Panc1 (cell line): ENCODE data around the gene QARS1. TPM values are rescaled to one million over a fixed set of nuclear protein-coding genes. Genes with fewer than 3 reads are reported as not detected.

Experiments used
- ATAC-seq: fragments of 200-7000 bp; cut with Tn5 transposase; 2 replicates; pipeline ENCODE4 v1.9.1; 2020; ENCODE audit warnings: mild to moderate bottlenecking, moderate library complexity
- BruUV-seq: library from RNA; stranded (reverse); fragments of 400-500 nt; replicated peaks from 2 replicates; lab custom pipeline; 2021; lab: Mats Ljungman, UMichigan
- CTCF ChIA-PET: fragments of 300-600 bp; sonication (Branson Sonifier 250); formaldehyde crosslinking; loops from one replicate; lab custom pipeline; 2022; ENCODE audit warnings: antibody characterized with exemption; lab: Charles Lee
- POLR2A ChIA-PET: fragments of 300-600 bp; sonication (Branson Sonifier 250); formaldehyde crosslinking; loops from one replicate; lab custom pipeline; 2022; ENCODE audit warnings: antibody characterized with exemption; lab: Charles Lee
- DNase-seq: peaks from one replicate; pipeline ENCODE4 v3.0.0-alpha.2; 2010; ENCODE audit warnings: low read depth, low spot score
- H3K27ac ChIP-seq: 2 replicates; pipeline ENCODE4 v1.5.1; 2011; ENCODE audit warnings: mild to moderate bottlenecking, low read length, inconsistent platforms
- H3K27me3 ChIP-seq: fragments of 200-500 bp; sonication (Bioruptor generic); 2 replicates; pipeline ENCODE4 v1.6.0; 2014; ENCODE audit warnings: low read length, inconsistent platforms; ENCODE audit not compliant: control insufficient read depth, insufficient read depth
- H3K36me3 ChIP-seq: fragments of 200-500 bp; sonication (Bioruptor generic); 2 replicates; pipeline ENCODE4 v1.5.1; 2014; ENCODE audit warnings: inconsistent platforms, mild to moderate bottlenecking, low read length, moderate library complexity; ENCODE audit not compliant: control insufficient read depth, insufficient read depth
- H3K4me1 ChIP-seq: 2 replicates; pipeline ENCODE4 v1.5.1; 2011; ENCODE audit warnings: inconsistent platforms, mild to moderate bottlenecking, low read length, moderate library complexity; ENCODE audit not compliant: control insufficient read depth, insufficient read depth
- H3K4me3 ChIP-seq, 2 experiments: 2 replicates each; pipeline ENCODE4 v1.5.1; 2011 to 2012; ENCODE audit warnings: low read depth in 2 of 2, low read length in 2 of 2, mild to moderate bottlenecking in 2 of 2, inconsistent platforms in 1 of 2, moderate library complexity in 1 of 2
- H3K9me3 ChIP-seq: fragments of 200-500 bp; sonication (Bioruptor generic); 2 replicates; pipeline ENCODE4 v1.5.1; 2014; ENCODE audit warnings: low read depth, mild to moderate bottlenecking, inconsistent platforms, low read length, moderate library complexity; ENCODE audit not compliant: control insufficient read depth, insufficient read depth
- CTCF ChIP-seq: fragments of 450-650 bp; IDR thresholded peaks from 2 replicates; pipeline ENCODE4 v1.5.1; 2017; ENCODE audit warnings: mild to moderate bottlenecking
- POLR2AphosphoS5 ChIP-seq: IDR thresholded peaks from 2 replicates; pipeline ENCODE4 v1.6.1; 2012; ENCODE audit warnings: mild to moderate bottlenecking, low read depth, low read length, moderate library complexity
- REST ChIP-seq, 2 experiments: IDR thresholded peaks; 2 replicates each; pipeline ENCODE4 v1.6.1; 2011 to 2012; ENCODE audit warnings: low read depth in 2 of 2, control low read depth in 1 of 2, low read length in 1 of 2, mild to moderate bottlenecking in 1 of 2, moderate library complexity in 1 of 2; ENCODE audit not compliant: insufficient read depth in 1 of 2
- SIN3A ChIP-seq: IDR thresholded peaks from 2 replicates; pipeline ENCODE4 v1.6.1; 2012; ENCODE audit warnings: low read depth, mild to moderate bottlenecking, low read length, moderate library complexity, borderline replicate concordance; ENCODE audit not compliant: insufficient read depth
- TCF7L2 ChIP-seq: IDR thresholded peaks from 2 replicates; pipeline ENCODE4 v1.6.1; 2011; ENCODE audit warnings: mild to moderate bottlenecking, low read depth, low read length, inconsistent platforms
- in situ Hi-C: cut with HindIII; loops from 2 replicates; pipeline ENCODE4 v1.10.0; 2016; ENCODE audit warnings: low sequenced_read_pairs, low pct_unique_long_range_greater_than_20kb
- intact Hi-C: fragments of 100-400 bp; cut with micrococcal nuclease; formaldehyde crosslinking; loops from one replicate; pipeline ENCODE4 v1.10.0; 2022; ENCODE audit not compliant: unreplicated experiment
- total RNA-seq: library from RNA; stranded (reverse); gene quantifications from one replicate; pipeline ENCODE4 v1.2.1, GENCODE V29; 2021; ENCODE audit not compliant: unreplicated experiment

The QARS1 gene
- total RNA-seq, 1 experiment from 2014 or later, result 186 TPM

GRCh38 chr3:49140080-49140479 lies 35.5 kb upstream of the QARS1 start:
- Histone ChIP-seq H3K4me3 (no peak overlapping the region), H3K27me3 (no peaks in the 10 kb centered on the region), H3K27ac (no peak overlapping the region), H3K9me3 (no peaks in the 10 kb centered on the region), H3K4me1 (peaks cover 2% of the 10 kb centered on the region; the same call in 1 of the 2 replicates), H3K36me3 (no peaks in the 10 kb centered on the region)
- BruUV-seq, result no TSS peak
- POLR2A ChIA-PET, result no interaction called here
- ATAC-seq (no peak), DNase-seq (no peak)
- CTCF ChIA-PET, result interaction anchor here (0.7 kb wide), 1 partner anchor 19 kb away, joined by 3 read pairs; no protein-coding TSS in a partner anchor
- TF ChIP-seq POLR2AphosphoS5 (no peak), CTCF (no peak), REST (IDR thresholded peaks at IDR 0.05; ENCODE audit: insufficient read depth in 1 of 2, low read depth in 2 of 2, low read length in 1 of 2) (no peak), SIN3A (no peak), TCF7L2 (no peak)
- intact Hi-C loops, result no loop called here
- in situ Hi-C loops, result no loop called here

GRCh38 chr3:49135499-49135898 lies 30.9 kb upstream of the QARS1 start:
- DNase-seq (no peak), ATAC-seq (no peak)
- in situ Hi-C loops, result no loop called here
- Histone ChIP-seq H3K27me3 (no peaks in the 10 kb centered on the region), H3K9me3 (no peaks in the 10 kb centered on the region), H3K36me3 (no peaks in the 10 kb centered on the region; the same call in 1 of the 2 replicates), H3K4me1 (peaks cover 12% of the 10 kb centered on the region), H3K4me3 (no peak overlapping the region), H3K27ac (no peak overlapping the region)
- POLR2A ChIA-PET, result no interaction called here
- CTCF ChIA-PET, result no interaction called here
- intact Hi-C loops, result no loop called here
- BruUV-seq, result no TSS peak
- TF ChIP-seq TCF7L2 (no peak), CTCF (no peak), REST (IDR thresholded peaks at IDR 0.05; ENCODE audit: insufficient read depth in 1 of 2, low read depth in 2 of 2, low read length in 1 of 2) (no peak), SIN3A (no peak), POLR2AphosphoS5 (no peak)
